ENCODE data around the gene PPP1R10. TPM values are rescaled to one million over a fixed set of nuclear protein-coding genes. Genes with fewer than 3 reads are reported as not detected.
A peak's percentile ranks its signal among the peaks of the same experiment; 100 is the strongest.
"Not testable (repeated sequence)": the region's sequence is repeated elsewhere in the genome, so short reads cannot be mapped to it uniquely, and the experiment has no call there.

The PPP1R10 gene
- total RNA-seq, 1 donor from 2014 or later, result 58.2 TPM

- H3K27ac Mint-ChIP-seq (ENCODE audit: unreplicated experiment), result peak overlapping the region; percentile 12
- no peaks in the 10 kb centered on the region for H3K9me3 Mint-ChIP-seq (ENCODE audit: low read depth)
- peaks cover 42% of the 10 kb centered on the region for H3K36me3 Mint-ChIP-seq (ENCODE audit: low read depth)
- peaks cover 18% of the 10 kb centered on the region for H3K4me1 Mint-ChIP-seq (ENCODE audit: low read depth)
- TF ChIP-seq CTCF (IDR thresholded peaks at IDR 0.05), result no peak
- H3K4me3 Mint-ChIP-seq (ENCODE audit: unreplicated experiment), result no peak overlapping the region
- no peak for DNase-seq (ENCODE audit: low spot score)
- H3K27me3 Mint-ChIP-seq (ENCODE audit: low read depth), result no peaks in the 10 kb centered on the region
These were observed 15.6 kb downstream of the PPP1R10 start for GRCh38 chr6:30601436-30601814.

- H3K27ac Mint-ChIP-seq (ENCODE audit: unreplicated experiment), result peak overlapping the region; percentile 49
- no peaks in the 10 kb centered on the region for H3K27me3 Mint-ChIP-seq (ENCODE audit: low read depth)
- H3K4me3 Mint-ChIP-seq (ENCODE audit: unreplicated experiment), result no peak overlapping the region
- H3K9me3 Mint-ChIP-seq (ENCODE audit: low read depth), result no peaks in the 10 kb centered on the region
- H3K4me1 Mint-ChIP-seq (ENCODE audit: low read depth), result peaks cover 18% of the 10 kb centered on the region
- no peak for DNase-seq (ENCODE audit: low spot score)
- TF ChIP-seq CTCF (IDR thresholded peaks at IDR 0.05), result no peak
- H3K36me3 Mint-ChIP-seq (ENCODE audit: low read depth), result peaks cover 35% of the 10 kb centered on the region
These were observed 16.5 kb downstream of the PPP1R10 start for GRCh38 chr6:30600451-30600961.

- Mint-ChIP-seq H3K4me3 (ENCODE audit: unreplicated experiment) (no peak overlapping the region), H3K9me3 (ENCODE audit: low read depth) (no peaks in the 10 kb centered on the region), H3K27ac (ENCODE audit: unreplicated experiment) (peak overlapping the region; percentile 10), H3K27me3 (ENCODE audit: low read depth) (no peaks in the 10 kb centered on the region), H3K4me1 (ENCODE audit: low read depth) (peaks cover 18% of the 10 kb centered on the region), H3K36me3 (ENCODE audit: low read depth) (peaks cover 29% of the 10 kb centered on the region)
- DNase-seq (ENCODE audit: low spot score), result no peak
- no peak for TF ChIP-seq CTCF (IDR thresholded peaks at IDR 0.05)
These were observed 17.3 kb downstream of the PPP1R10 start for GRCh38 chr6:30599625-30600324.

- Mint-ChIP-seq H3K9me3 (ENCODE audit: low read depth) (no peaks in the 10 kb centered on the region), H3K27ac (ENCODE audit: unreplicated experiment) (no peak overlapping the region), H3K4me3 (ENCODE audit: unreplicated experiment) (no peak overlapping the region), H3K4me1 (ENCODE audit: low read depth) (peaks cover 18% of the 10 kb centered on the region), H3K27me3 (ENCODE audit: low read depth) (no peaks in the 10 kb centered on the region), H3K36me3 (ENCODE audit: low read depth) (peaks cover 22% of the 10 kb centered on the region)
- no peak for DNase-seq (ENCODE audit: low spot score)
- TF ChIP-seq CTCF (IDR thresholded peaks at IDR 0.05), result no peak
These were observed 18.0 kb downstream of the PPP1R10 start for GRCh38 chr6:30598912-30599624.

- Mint-ChIP-seq H3K4me1 (ENCODE audit: low read depth) (peaks cover 11% of the 10 kb centered on the region), H3K36me3 (ENCODE audit: low read depth) (peaks cover 10% of the 10 kb centered on the region), H3K27ac (ENCODE audit: unreplicated experiment) (peak overlapping the region; percentile 85)
- not testable (repeated sequence) for H3K4me3 Mint-ChIP-seq (ENCODE audit: unreplicated experiment); H3K27me3 Mint-ChIP-seq (ENCODE audit: low read depth); H3K9me3 Mint-ChIP-seq (ENCODE audit: low read depth); DNase-seq (ENCODE audit: low spot score)
- TF ChIP-seq CTCF (IDR thresholded peaks at IDR 0.05), result peak; percentile 86
These were observed 19.5 kb downstream of the PPP1R10 start for GRCh38 chr6:30597315-30598144.
